Forelimb muscle (tissue), 1 donor: Measurements from ENCODE around the gene DDI1. TPM values are rescaled to one million over a fixed set of nuclear protein-coding genes. Genes with fewer than 3 reads are reported as not detected.

Experiments used
- DNase-seq: peaks from one replicate; pipeline ENCODE4 v3.0.0-alpha.2; 2013; ENCODE audit warnings: low read depth
- polyA plus RNA-seq: library from polyadenylated mRNA; unstranded; fragments of 120-200 nt; gene quantifications from one replicate; pipeline ENCODE4 v1.2.1, GENCODE V29; 2013; ENCODE audit not compliant: insufficient read length

Gene DDI1
- polyA plus RNA-seq, 1 donor, result not detected

GRCh38 chr11:104078245-104078644 is 41.8 kb downstream of the DDI1 start:
- no peak for DNase-seq

GRCh38 chr11:104078995-104079394 is 42.6 kb downstream of the DDI1 start:
- DNase-seq, result no peak

- no peak for DNase-seq
Measured at GRCh38 chr11:104086621-104087020, 50.2 kb downstream of the DDI1 start.

Other genes starting within 250 kb of the DDI1 start
- 16.5 TPM for gene PDGFD, start 127.5 kb downstream of the DDI1 start, polyA plus RNA-seq